WTC11 (cell line): ENCODE results near the gene PTPRG. TPM values are rescaled to one million over a fixed set of nuclear protein-coding genes. Genes with fewer than 3 reads are reported as not detected.

ENCODE experiments used
- ATAC-seq: fragments of 200-7000 bp; cut with Tn5 transposase; 2 replicates; pipeline ENCODE4 v1.10.0; 2021; ENCODE audit warnings: mild to moderate bottlenecking, moderate library complexity
- CTCF ChIA-PET: fragments of 300-600 bp; sonication (Branson Sonifier 250); formaldehyde crosslinking; loops from one replicate; lab custom pipeline; 2021; ENCODE audit warnings: antibody characterized with exemption; lab: Charles Lee
- POLR2A ChIA-PET: fragments of 350-600 bp; sonication (Branson Sonifier 250); formaldehyde crosslinking; loops from one replicate; lab custom pipeline; 2021; ENCODE audit warnings: antibody characterized with exemption; lab: Charles Lee
- DNase-seq: peaks from one replicate; pipeline ENCODE4 v3.0.0; 2021; ENCODE audit warnings: low spot score
- H3K27ac Mint-ChIP-seq: 2 replicates; pipeline ENCODE4 v1.8.0; 2021; ENCODE audit warnings: mixed read lengths
- H3K27me3 Mint-ChIP-seq: 2 replicates; pipeline ENCODE4 v1.8.0; 2021; ENCODE audit warnings: low read depth, mild to moderate bottlenecking, moderate library complexity, mixed read lengths
- H3K36me3 Mint-ChIP-seq: 2 replicates; pipeline ENCODE4 v1.8.0; 2021; ENCODE audit warnings: mixed read lengths
- H3K4me1 Mint-ChIP-seq: 2 replicates; pipeline ENCODE4 v1.8.0; 2022; ENCODE audit warnings: mixed read lengths
- H3K4me3 Mint-ChIP-seq: 2 replicates; pipeline ENCODE4 v1.8.0; 2021; ENCODE audit warnings: mild to moderate bottlenecking, moderate library complexity, mixed read lengths
- H3K9me3 Mint-ChIP-seq: 2 replicates; pipeline ENCODE4 v1.8.0; 2021; ENCODE audit warnings: mixed read lengths
- ATF3 ChIP-seq: sonication (generic); formaldehyde crosslinking; conservative IDR thresholded peaks from 2 replicates; pipeline ENCODE4 v1.8.1; 2022; ENCODE audit warnings: mild to moderate bottlenecking, missing genetic modification reagents
- ELF4 ChIP-seq: sonication (generic); formaldehyde crosslinking; IDR thresholded peaks from 2 replicates; pipeline ENCODE4 v1.8.1; 2022; ENCODE audit warnings: low read depth, mild to moderate bottlenecking, moderate library complexity, missing genetic modification reagents
- FOXK1 ChIP-seq: sonication (generic); formaldehyde crosslinking; IDR thresholded peaks from 2 replicates; pipeline ENCODE4 v1.8.0; 2022; ENCODE audit warnings: mild to moderate bottlenecking, moderate library complexity, missing genetic modification reagents
- GABPB1 ChIP-seq: sonication (generic); formaldehyde crosslinking; IDR thresholded peaks from 2 replicates; pipeline ENCODE4 v1.8.1; 2023; ENCODE audit warnings: mild to moderate bottlenecking, missing genetic modification reagents
- IRF1 ChIP-seq: sonication (generic); formaldehyde crosslinking; IDR thresholded peaks from 2 replicates; pipeline ENCODE4 v1.8.0; 2023; ENCODE audit warnings: missing genetic modification reagents
- MYBL2 ChIP-seq: sonication (generic); formaldehyde crosslinking; IDR thresholded peaks from 2 replicates; pipeline ENCODE4 v1.8.1; 2023; ENCODE audit warnings: mild to moderate bottlenecking, moderate library complexity, missing genetic modification reagents
- NFATC4 ChIP-seq: fragments of 250-450 bp; sonication (Bioruptor Pico); IDR thresholded peaks from 2 replicates; pipeline ENCODE4 v1.9.0; 2021; ENCODE audit warnings: mild to moderate bottlenecking
- NFE2L1 ChIP-seq: sonication (generic); formaldehyde crosslinking; IDR thresholded peaks from 2 replicates; pipeline ENCODE4 v1.8.1; 2023; ENCODE audit warnings: missing genetic modification reagents
- RELA ChIP-seq: sonication (generic); formaldehyde crosslinking; IDR thresholded peaks from 2 replicates; pipeline ENCODE4 v1.8.1; 2022; ENCODE audit warnings: missing genetic modification reagents, mild to moderate bottlenecking, borderline replicate concordance
- SMAD4 ChIP-seq: sonication (generic); formaldehyde crosslinking; IDR thresholded peaks from 2 replicates; pipeline ENCODE4 v1.8.0; 2022; ENCODE audit warnings: mild to moderate bottlenecking, missing genetic modification reagents
- TEAD1 ChIP-seq: sonication (generic); formaldehyde crosslinking; IDR thresholded peaks from 2 replicates; pipeline ENCODE4 v1.8.0; 2022; ENCODE audit warnings: mild to moderate bottlenecking, missing genetic modification reagents
- TEAD4 ChIP-seq: sonication (generic); formaldehyde crosslinking; IDR thresholded peaks from 2 replicates; pipeline ENCODE4 v1.8.0; 2022; ENCODE audit warnings: mild to moderate bottlenecking, missing genetic modification reagents
- ZMAT4 ChIP-seq: fragments of 250-450 bp; sonication (Bioruptor Pico); IDR thresholded peaks from 2 replicates; pipeline ENCODE4 v1.9.0; 2021; ENCODE audit warnings: mild to moderate bottlenecking
- ZNF121 ChIP-seq: sonication (generic); formaldehyde crosslinking; IDR thresholded peaks from 2 replicates; pipeline ENCODE4 v1.8.0; 2023; ENCODE audit warnings: missing genetic modification reagents
- ZNF423 ChIP-seq: fragments of 250-450 bp; sonication (Bioruptor Pico); IDR thresholded peaks from 2 replicates; pipeline ENCODE4 v2.1.2; 2022; ENCODE audit warnings: mild to moderate bottlenecking, moderate library complexity
- ZNF425 ChIP-seq: fragments of 250-450 bp; sonication (Bioruptor Pico); conservative IDR thresholded peaks from 2 replicates; pipeline ENCODE4 v1.9.0; 2021; ENCODE audit warnings: mild to moderate bottlenecking
- ZSCAN18 ChIP-seq: fragments of 250-450 bp; sonication (Bioruptor Pico); IDR thresholded peaks from 2 replicates; pipeline ENCODE4 v2.1.2; 2022; ENCODE audit warnings: mild to moderate bottlenecking, moderate library complexity
- total RNA-seq: library from RNA; stranded (reverse); gene quantifications from 3 replicates; pipeline ENCODE4 v1.2.3, GENCODE V29; 2021
- TF ChIP-seq, protein P1 (sequence below): sonication (generic); formaldehyde crosslinking; IDR thresholded peaks from 2 replicates; pipeline ENCODE4 v1.8.1; 2023; ENCODE audit warnings: mild to moderate bottlenecking, missing genetic modification reagents, moderate library complexity
- TF ChIP-seq, protein P2 (sequence below): sonication (generic); formaldehyde crosslinking; IDR thresholded peaks from 2 replicates; pipeline ENCODE4 v1.8.0; 2022; ENCODE audit warnings: mild to moderate bottlenecking, missing genetic modification reagents
- TF ChIP-seq, protein P3 (sequence below): fragments of 250-450 bp; sonication (Bioruptor Pico); IDR thresholded peaks from 2 replicates; pipeline ENCODE4 v1.9.0; 2021; ENCODE audit warnings: mild to moderate bottlenecking
- TF ChIP-seq, protein P4 (sequence below): fragments of 200-600 bp; IDR thresholded peaks from 2 replicates; pipeline ENCODE4 v1.8.0; 2022; ENCODE audit warnings: antibody characterized with exemption

PTPRG gene
- total RNA-seq, 1 experiment from 2014 or later, result 106 TPM

GRCh38 chr3:61575893-61576292, 14.5 kb downstream of the PTPRG start (continued):
- TF ChIP-seq MYBL2 (CRISPR knock-in tag), result no peak
- TF ChIP-seq, protein P1, sequence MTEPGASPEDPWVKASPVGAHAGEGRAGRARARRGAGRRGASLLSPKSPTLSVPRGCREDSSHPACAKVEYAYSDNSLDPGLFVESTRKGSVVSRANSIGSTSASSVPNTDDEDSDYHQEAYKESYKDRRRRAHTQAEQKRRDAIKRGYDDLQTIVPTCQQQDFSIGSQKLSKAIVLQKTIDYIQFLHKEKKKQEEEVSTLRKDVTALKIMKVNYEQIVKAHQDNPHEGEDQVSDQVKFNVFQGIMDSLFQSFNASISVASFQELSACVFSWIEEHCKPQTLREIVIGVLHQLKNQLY (CRISPR knock-in tag), result no peak
- TF ChIP-seq FOXK1 (CRISPR knock-in tag), result no peak
- no peak for TF ChIP-seq IRF1 (CRISPR knock-in tag)
- no peak for TF ChIP-seq ZMAT4 (CRISPR knock-in tag)
- TF ChIP-seq ZNF423 (CRISPR knock-in tag), result no peak
- no peak for TF ChIP-seq TEAD1 (CRISPR knock-in tag)

- peaks cover 14% of the 10 kb centered on the region for H3K9me3 Mint-ChIP-seq
- POLR2A ChIA-PET, result interaction anchor here (0.6 to 1.7 kb wide), 2 partner anchors 17 to 137 kb away, joined by 3 to 6 read pairs; partner anchors contain the start of gene PTPRG
- peaks cover 80% of the 10 kb centered on the region for H3K4me1 Mint-ChIP-seq
- H3K27ac Mint-ChIP-seq, result no peak overlapping the region
- CTCF ChIA-PET, result interaction anchor here (1.2 kb wide), 2 partner anchors 14 to 359 kb away, joined by 3 to 5 read pairs; no protein-coding TSS in a partner anchor
- peaks cover 21% of the 10 kb centered on the region for H3K36me3 Mint-ChIP-seq
- ATAC-seq (no peak), DNase-seq (no peak)
- no peak overlapping the region for H3K4me3 Mint-ChIP-seq
- TF ChIP-seq ELF4 (CRISPR knock-in tag) (no peak), IRF1 (CRISPR knock-in tag) (no peak), GABPB1 (CRISPR knock-in tag) (no peak), RELA (CRISPR knock-in tag) (no peak), ZSCAN18 (no peak), TEAD4 (CRISPR knock-in tag) (no peak), ZNF121 (CRISPR knock-in tag) (no peak), NFE2L1 (no peak), NFATC4 (CRISPR knock-in tag) (no peak), ZNF425 (CRISPR knock-in tag) (no peak), SMAD4 (CRISPR knock-in tag) (no peak), ATF3 (CRISPR knock-in tag) (no peak)
- TF ChIP-seq, protein P2, sequence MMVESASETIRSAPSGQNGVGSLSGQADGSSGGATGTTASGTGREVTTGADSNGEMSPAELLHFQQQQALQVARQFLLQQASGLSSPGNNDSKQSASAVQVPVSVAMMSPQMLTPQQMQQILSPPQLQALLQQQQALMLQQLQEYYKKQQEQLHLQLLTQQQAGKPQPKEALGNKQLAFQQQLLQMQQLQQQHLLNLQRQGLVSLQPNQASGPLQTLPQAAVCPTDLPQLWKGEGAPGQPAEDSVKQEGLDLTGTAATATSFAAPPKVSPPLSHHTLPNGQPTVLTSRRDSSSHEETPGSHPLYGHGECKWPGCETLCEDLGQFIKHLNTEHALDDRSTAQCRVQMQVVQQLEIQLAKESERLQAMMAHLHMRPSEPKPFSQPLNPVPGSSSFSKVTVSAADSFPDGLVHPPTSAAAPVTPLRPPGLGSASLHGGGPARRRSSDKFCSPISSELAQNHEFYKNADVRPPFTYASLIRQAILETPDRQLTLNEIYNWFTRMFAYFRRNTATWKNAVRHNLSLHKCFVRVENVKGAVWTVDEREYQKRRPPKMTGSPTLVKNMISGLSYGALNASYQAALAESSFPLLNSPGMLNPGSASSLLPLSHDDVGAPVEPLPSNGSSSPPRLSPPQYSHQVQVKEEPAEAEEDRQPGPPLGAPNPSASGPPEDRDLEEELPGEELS (CRISPR knock-in tag), result no peak
- TF ChIP-seq, protein P3, sequence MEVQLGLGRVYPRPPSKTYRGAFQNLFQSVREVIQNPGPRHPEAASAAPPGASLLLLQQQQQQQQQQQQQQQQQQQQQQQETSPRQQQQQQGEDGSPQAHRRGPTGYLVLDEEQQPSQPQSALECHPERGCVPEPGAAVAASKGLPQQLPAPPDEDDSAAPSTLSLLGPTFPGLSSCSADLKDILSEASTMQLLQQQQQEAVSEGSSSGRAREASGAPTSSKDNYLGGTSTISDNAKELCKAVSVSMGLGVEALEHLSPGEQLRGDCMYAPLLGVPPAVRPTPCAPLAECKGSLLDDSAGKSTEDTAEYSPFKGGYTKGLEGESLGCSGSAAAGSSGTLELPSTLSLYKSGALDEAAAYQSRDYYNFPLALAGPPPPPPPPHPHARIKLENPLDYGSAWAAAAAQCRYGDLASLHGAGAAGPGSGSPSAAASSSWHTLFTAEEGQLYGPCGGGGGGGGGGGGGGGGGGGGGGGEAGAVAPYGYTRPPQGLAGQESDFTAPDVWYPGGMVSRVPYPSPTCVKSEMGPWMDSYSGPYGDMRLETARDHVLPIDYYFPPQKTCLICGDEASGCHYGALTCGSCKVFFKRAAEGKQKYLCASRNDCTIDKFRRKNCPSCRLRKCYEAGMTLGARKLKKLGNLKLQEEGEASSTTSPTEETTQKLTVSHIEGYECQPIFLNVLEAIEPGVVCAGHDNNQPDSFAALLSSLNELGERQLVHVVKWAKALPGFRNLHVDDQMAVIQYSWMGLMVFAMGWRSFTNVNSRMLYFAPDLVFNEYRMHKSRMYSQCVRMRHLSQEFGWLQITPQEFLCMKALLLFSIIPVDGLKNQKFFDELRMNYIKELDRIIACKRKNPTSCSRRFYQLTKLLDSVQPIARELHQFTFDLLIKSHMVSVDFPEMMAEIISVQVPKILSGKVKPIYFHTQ, result no peak
- TF ChIP-seq, protein P4, sequence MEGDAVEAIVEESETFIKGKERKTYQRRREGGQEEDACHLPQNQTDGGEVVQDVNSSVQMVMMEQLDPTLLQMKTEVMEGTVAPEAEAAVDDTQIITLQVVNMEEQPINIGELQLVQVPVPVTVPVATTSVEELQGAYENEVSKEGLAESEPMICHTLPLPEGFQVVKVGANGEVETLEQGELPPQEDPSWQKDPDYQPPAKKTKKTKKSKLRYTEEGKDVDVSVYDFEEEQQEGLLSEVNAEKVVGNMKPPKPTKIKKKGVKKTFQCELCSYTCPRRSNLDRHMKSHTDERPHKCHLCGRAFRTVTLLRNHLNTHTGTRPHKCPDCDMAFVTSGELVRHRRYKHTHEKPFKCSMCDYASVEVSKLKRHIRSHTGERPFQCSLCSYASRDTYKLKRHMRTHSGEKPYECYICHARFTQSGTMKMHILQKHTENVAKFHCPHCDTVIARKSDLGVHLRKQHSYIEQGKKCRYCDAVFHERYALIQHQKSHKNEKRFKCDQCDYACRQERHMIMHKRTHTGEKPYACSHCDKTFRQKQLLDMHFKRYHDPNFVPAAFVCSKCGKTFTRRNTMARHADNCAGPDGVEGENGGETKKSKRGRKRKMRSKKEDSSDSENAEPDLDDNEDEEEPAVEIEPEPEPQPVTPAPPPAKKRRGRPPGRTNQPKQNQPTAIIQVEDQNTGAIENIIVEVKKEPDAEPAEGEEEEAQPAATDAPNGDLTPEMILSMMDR, result no peak
- no peaks in the 10 kb centered on the region for H3K27me3 Mint-ChIP-seq
These were observed 16.4 kb downstream of the PTPRG start for GRCh38 chr3:61577760-61578159.
